CD8-positive, alpha-beta memory T cell (primary cell): ENCODE data around the gene FAM83D. TPM values are rescaled to one million over a fixed set of nuclear protein-coding genes. Genes with fewer than 3 reads are reported as not detected.

Experiments used
- CTCF ChIA-PET: fragments of 350-600 bp; sonication (Branson Sonifier 250); formaldehyde crosslinking; loops from one replicate; lab custom pipeline; 2021; ENCODE audit warnings: antibody characterized with exemption; lab: Charles Lee
- POLR2A ChIA-PET: fragments of 350-600 bp; sonication (Branson Sonifier 250); formaldehyde crosslinking; loops from one replicate; lab custom pipeline; 2021; ENCODE audit warnings: antibody characterized with exemption; lab: Charles Lee
- DNase-seq, 5 donors: peaks; one replicate each; pipeline versions ENCODE4 v3.0.0 to v3.0.0-alpha.2; 2020 to 2022; ENCODE audit warnings: mixed read lengths in 1 of 5
- H3K27ac ChIP-seq: one replicate; pipeline ENCODE4 v1.7.0; 2013; ENCODE audit warnings: low read depth, mild to moderate bottlenecking, low read length, moderate library complexity
- H3K27me3 ChIP-seq: 2 replicates; pipeline ENCODE4 v1.7.0; 2013; ENCODE audit warnings: low read length, mild to moderate bottlenecking; ENCODE audit not compliant: insufficient read depth, poor library complexity, severe bottlenecking
- H3K36me3 ChIP-seq: 2 replicates; pipeline ENCODE4 v1.7.0; 2013; ENCODE audit warnings: mild to moderate bottlenecking, low read length, moderate library complexity; ENCODE audit not compliant: insufficient read depth
- H3K4me1 ChIP-seq: 2 replicates; pipeline ENCODE4 v1.7.0; 2013; ENCODE audit warnings: mild to moderate bottlenecking, low read length, moderate library complexity; ENCODE audit not compliant: insufficient read depth
- H3K4me3 ChIP-seq: 2 replicates; pipeline ENCODE4 v1.7.0; 2013; ENCODE audit warnings: mild to moderate bottlenecking, low read length
- H3K9me3 ChIP-seq: 2 replicates; pipeline ENCODE4 v1.7.0; 2013; ENCODE audit warnings: mild to moderate bottlenecking, low read length
- H3K27ac Mint-ChIP-seq, 8 donors: one replicate each; pipeline ENCODE4 v1.8.0; 2020 to 2021; ENCODE audit warnings: mixed read lengths in 8 of 8, mild to moderate bottlenecking in 6 of 8, inconsistent platforms in 3 of 8, moderate library complexity in 3 of 8
- H3K27me3 Mint-ChIP-seq, 2 donors: one replicate each; pipeline ENCODE4 v1.8.0; 2020 to 2021; ENCODE audit warnings: mixed read lengths in 2 of 2, mild to moderate bottlenecking in 1 of 2, moderate library complexity in 1 of 2
- H3K36me3 Mint-ChIP-seq, 3 donors: one replicate each; pipeline ENCODE4 v1.8.0; 2020 to 2021; ENCODE audit warnings: mixed read lengths in 3 of 3, inconsistent platforms in 1 of 3, mild to moderate bottlenecking in 1 of 3
- H3K4me1 Mint-ChIP-seq, 3 donors: one replicate each; pipeline ENCODE4 v1.8.0; 2020 to 2021; ENCODE audit warnings: mixed read lengths in 3 of 3, inconsistent platforms in 1 of 3, mild to moderate bottlenecking in 1 of 3
- H3K4me3 Mint-ChIP-seq, 7 donors: one replicate each; pipeline ENCODE4 v1.8.0; 2020 to 2021; ENCODE audit warnings: mixed read lengths in 7 of 7, mild to moderate bottlenecking in 6 of 7, moderate library complexity in 4 of 7, inconsistent platforms in 2 of 7
- H3K9me3 Mint-ChIP-seq, 5 donors: one replicate each; pipeline ENCODE4 v1.8.0; 2020 to 2022; ENCODE audit warnings: mixed read lengths in 5 of 5, mild to moderate bottlenecking in 3 of 5, moderate library complexity in 2 of 5, inconsistent platforms in 1 of 5
- polyA plus RNA-seq: library from polyadenylated mRNA; unstranded; fragments of 300-500 nt; fragmentation: Illumina TruSeq; gene quantifications from one replicate; pipeline ENCODE4 v1.2.3, GENCODE V29; 2021
- total RNA-seq, 2 experiments: library from RNA; stranded (reverse); gene quantifications; one replicate each; pipeline ENCODE4 v1.2.3, GENCODE V29; 2021

FAM83D gene
- total and polyA plus RNA-seq, 3 experiments from 2014 or later, result 2.3 to 13.2 (median 11.9) TPM

DNA sequence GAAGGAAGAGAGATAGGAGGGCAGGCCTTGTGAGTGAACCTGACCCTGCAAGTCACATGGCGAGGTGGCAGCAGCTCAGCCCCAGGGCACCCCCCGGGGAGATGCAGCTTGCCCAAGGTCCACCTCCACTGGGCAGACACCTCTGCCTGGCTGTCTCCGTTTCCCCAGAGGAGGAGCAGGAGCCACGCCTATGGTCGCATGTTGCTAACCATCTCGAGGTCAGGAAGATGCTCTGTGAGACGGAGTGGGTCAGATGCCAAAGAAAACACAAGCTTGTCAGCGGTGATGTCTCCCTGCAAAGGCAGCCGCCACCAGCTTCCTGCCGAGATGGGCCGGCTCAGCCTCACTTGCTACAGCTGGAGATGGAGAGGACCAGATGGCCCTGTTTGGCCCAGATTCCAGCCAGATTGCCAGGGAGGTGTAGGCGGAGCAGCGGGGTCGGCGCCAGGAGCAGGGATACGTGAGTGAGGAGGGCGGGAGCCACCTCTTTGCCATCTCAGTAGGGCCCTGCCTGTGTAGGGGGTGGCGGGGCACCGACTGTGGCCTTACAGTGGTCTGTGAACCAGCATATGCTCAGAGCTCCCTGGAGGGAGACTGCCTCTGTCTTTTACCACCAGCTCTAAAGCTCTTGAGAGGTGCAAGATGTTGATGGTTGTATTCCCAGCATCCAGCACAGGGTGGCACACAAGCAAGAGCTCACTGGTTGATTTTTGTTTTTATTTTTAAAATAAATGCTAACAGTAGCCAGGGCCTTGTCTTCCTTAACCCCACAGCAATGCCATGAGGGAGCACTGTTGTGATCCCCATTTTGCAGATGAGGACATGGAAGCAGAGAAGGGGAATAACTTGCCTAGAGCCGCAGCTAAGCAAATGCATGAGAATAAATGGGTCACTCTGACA, 42.9 kb upstream of the FAM83D start:
- Mint-ChIP-seq H3K9me3 (no peaks in the 10 kb centered on the region), H3K27ac (peak overlapping the region; percentile 87 to 99 (median 95)), H3K4me3 (peak overlapping the region in 5 of 7 donors; percentile 52 to 84 (median 71)), H3K36me3 (peaks cover 0 to 55% (median 8%) of the 10 kb centered on the region in 3 donors), H3K4me1 (peaks cover 61 to 88% (median 70%) of the 10 kb centered on the region in 3 donors), H3K27me3 (peaks cover 0 to 2% of the 10 kb centered on the region in 2 donors)
- H3K36me3 ChIP-seq, result no peaks in the 10 kb centered on the region
- ChIA-PET POLR2A (interaction anchor here (1.3 to 3.1 kb wide), 4 partner anchors 8 to 78 kb away, joined by 4 to 18 read pairs (median 9); partner anchors contain the start of gene PPP1R16B), CTCF (interaction anchor here (0.6 to 6.5 kb wide), 14 partner anchors 10 to 95 kb away, joined by 3 to 51 read pairs (median 3); partner anchors contain the start of gene PPP1R16B)
- H3K4me1 ChIP-seq, result peaks cover 23% of the 10 kb centered on the region
- H3K27me3 ChIP-seq, result no peaks in the 10 kb centered on the region
- no peaks in the 10 kb centered on the region for H3K9me3 ChIP-seq
- no peak overlapping the region for H3K4me3 ChIP-seq
- DNase-seq, result peak in 1 of 5 donors; percentile 57
- peak overlapping the region; percentile 18 for H3K27ac ChIP-seq

GRCh38 chr20:38883981-38884733, 42.1 kb upstream of the FAM83D start:
- H3K27ac Mint-ChIP-seq, result peak overlapping the region in 7 of 8 donors; percentile 17 to 99 (median 45)
- peaks cover 0 to 2% of the 10 kb centered on the region in 2 donors for H3K27me3 Mint-ChIP-seq
- POLR2A ChIA-PET, result interaction anchor here (1.3 to 3.1 kb wide), 4 partner anchors 9 to 79 kb away, joined by 4 to 18 read pairs (median 9); partner anchors contain the start of gene PPP1R16B
- Histone ChIP-seq H3K36me3 (no peaks in the 10 kb centered on the region), H3K9me3 (no peaks in the 10 kb centered on the region), H3K4me1 (peaks cover 19% of the 10 kb centered on the region), H3K4me3 (no peak overlapping the region), H3K27ac (no peak overlapping the region), H3K27me3 (no peaks in the 10 kb centered on the region)
- peaks cover 54 to 86% (median 67%) of the 10 kb centered on the region in 3 donors for H3K4me1 Mint-ChIP-seq
- peaks cover 0 to 53% (median 5%) of the 10 kb centered on the region in 3 donors for H3K36me3 Mint-ChIP-seq
- H3K9me3 Mint-ChIP-seq, result no peaks in the 10 kb centered on the region
- CTCF ChIA-PET, result interaction anchor here (0.6 to 6.5 kb wide), 8 partner anchors 9 to 94 kb away, joined by 3 to 51 read pairs (median 6); partner anchors contain the start of gene PPP1R16B
- H3K4me3 Mint-ChIP-seq, result peak overlapping the region in 1 of 7 donors; percentile 76
- DNase-seq, result peak in 1 of 5 donors; percentile 26

- Mint-ChIP-seq H3K27me3 (peaks cover 0 to 2% of the 10 kb centered on the region in 2 donors), H3K9me3 (no peaks in the 10 kb centered on the region), H3K4me3 (no peak overlapping the region), H3K36me3 (peaks cover 0 to 56% (median 2%) of the 10 kb centered on the region in 3 donors), H3K27ac (peak overlapping the region in 2 of 8 donors; percentile 13 to 69), H3K4me1 (peaks cover 49 to 86% (median 58%) of the 10 kb centered on the region in 3 donors)
- no peak overlapping the region for H3K27ac ChIP-seq
- H3K27me3 ChIP-seq, result no peaks in the 10 kb centered on the region
- H3K4me3 ChIP-seq, result no peak overlapping the region
- DNase-seq, result peak in 1 of 5 donors; percentile 30
- ChIA-PET CTCF (interaction anchor here (1.0 to 3.1 kb wide), 3 partner anchors 12 to 94 kb away, joined by 3 to 10 read pairs (median 4); no protein-coding TSS in a partner anchor), POLR2A (interaction anchor here (1.7 kb wide), 1 partner anchor 79 kb away, joined by 4 read pairs; no protein-coding TSS in a partner anchor)
- H3K9me3 ChIP-seq, result no peaks in the 10 kb centered on the region
- peaks cover 19% of the 10 kb centered on the region for H3K4me1 ChIP-seq
- no peaks in the 10 kb centered on the region for H3K36me3 ChIP-seq
Observed at GRCh38 chr20:38885357-38885756, 40.9 kb upstream of the FAM83D start.

GRCh38 chr20:38888059-38888831, 38.0 kb upstream of the FAM83D start:
- Histone ChIP-seq H3K36me3 (no peaks in the 10 kb centered on the region), H3K4me3 (no peak overlapping the region), H3K9me3 (no peaks in the 10 kb centered on the region), H3K4me1 (peaks cover 13% of the 10 kb centered on the region), H3K27ac (no peak overlapping the region), H3K27me3 (no peaks in the 10 kb centered on the region)
- Mint-ChIP-seq H3K9me3 (no peaks in the 10 kb centered on the region), H3K4me3 (no peak overlapping the region), H3K36me3 (peaks cover 0 to 56% (median 0%) of the 10 kb centered on the region in 3 donors), H3K27me3 (no peaks in the 10 kb centered on the region), H3K4me1 (peaks cover 35 to 82% (median 42%) of the 10 kb centered on the region in 3 donors), H3K27ac (peak overlapping the region in 7 of 8 donors; percentile 6 to 75 (median 46))
- POLR2A ChIA-PET, result no interaction called here
- CTCF ChIA-PET, result interaction anchor here (1.1 to 3.1 kb wide), 7 partner anchors 9 to 98 kb away, joined by 3 to 10 read pairs (median 4); partner anchors contain the start of gene PPP1R16B
- no peak for DNase-seq

- no peak overlapping the region for H3K4me3 Mint-ChIP-seq
- no peaks in the 10 kb centered on the region for H3K36me3 ChIP-seq
- peak overlapping the region in 7 of 8 donors; percentile 21 to 96 (median 58) for H3K27ac Mint-ChIP-seq
- peak in 1 of 5 donors; percentile 25 for DNase-seq
- H3K36me3 Mint-ChIP-seq, result peaks cover 0 to 55% (median 0%) of the 10 kb centered on the region in 3 donors
- H3K27me3 ChIP-seq, result no peaks in the 10 kb centered on the region
- no peaks in the 10 kb centered on the region for H3K9me3 Mint-ChIP-seq
- ChIA-PET POLR2A (interaction anchor here (0.7 kb wide), 1 partner anchor 68 kb away, joined by 3 read pairs; no protein-coding TSS in a partner anchor), CTCF (interaction anchor here (1.6 kb wide), 1 partner anchor 84 kb away, joined by 5 read pairs; the partner anchor contains the start of gene PPP1R16B)
- H3K27ac ChIP-seq, result no peak overlapping the region
- no peaks in the 10 kb centered on the region for H3K27me3 Mint-ChIP-seq
- H3K9me3 ChIP-seq, result no peaks in the 10 kb centered on the region
- H3K4me3 ChIP-seq, result no peak overlapping the region
- peaks cover 36 to 82% (median 42%) of the 10 kb centered on the region in 3 donors for H3K4me1 Mint-ChIP-seq
- H3K4me1 ChIP-seq, result peaks cover 14% of the 10 kb centered on the region
Observed at GRCh38 chr20:38889050-38889449, 37.2 kb upstream of the FAM83D start.

DNA sequence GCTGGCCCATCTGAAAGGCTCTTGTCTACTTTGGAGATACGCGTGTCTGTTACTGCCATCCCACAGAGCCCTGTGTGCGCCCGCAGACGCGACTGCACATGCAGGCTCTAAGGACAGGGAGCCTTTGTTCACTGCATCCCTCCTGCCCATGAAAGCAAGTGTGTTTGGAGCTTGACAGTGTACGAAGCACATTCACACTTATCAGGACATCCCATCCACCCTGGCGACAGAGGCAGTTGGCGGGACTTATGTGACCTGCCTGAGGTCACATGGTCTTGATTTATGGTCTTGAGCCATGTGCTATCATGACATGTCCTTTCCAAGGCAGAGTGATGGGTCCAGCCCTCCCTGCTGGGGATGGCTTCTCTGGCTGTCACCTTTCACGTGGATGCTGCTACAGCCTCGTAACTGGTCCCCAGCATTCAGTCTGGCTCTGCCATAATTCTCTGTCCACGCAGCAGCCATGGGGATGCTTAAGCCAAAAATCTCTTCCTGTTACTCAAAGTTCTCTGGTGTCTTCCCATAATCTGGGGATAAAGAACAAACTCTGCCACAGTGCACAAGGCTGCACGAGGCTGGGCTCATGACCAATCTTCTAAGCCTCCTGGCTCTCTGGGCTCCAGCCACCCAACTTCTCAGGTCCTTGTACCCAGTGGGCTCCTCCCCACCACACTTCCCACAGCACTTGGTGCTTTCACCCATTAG, 36.3 kb upstream of the FAM83D start:
- no peak overlapping the region for H3K4me3 ChIP-seq
- no peak for DNase-seq
- no peaks in the 10 kb centered on the region for H3K27me3 ChIP-seq
- no peaks in the 10 kb centered on the region for H3K9me3 Mint-ChIP-seq
- H3K36me3 ChIP-seq, result no peaks in the 10 kb centered on the region
- peaks cover 39 to 84% (median 46%) of the 10 kb centered on the region in 3 donors for H3K4me1 Mint-ChIP-seq
- ChIA-PET CTCF (interaction anchor here (5.1 to 5.9 kb wide), 2 partner anchors 9 to 30 kb away, joined by 38 to 51 read pairs; no protein-coding TSS in a partner anchor), POLR2A (no interaction called here)
- H3K9me3 ChIP-seq, result no peaks in the 10 kb centered on the region
- H3K4me1 ChIP-seq, result peaks cover 14% of the 10 kb centered on the region
- no peak overlapping the region for H3K27ac ChIP-seq
- peak overlapping the region; percentile 63 to 88 (median 76) for H3K27ac Mint-ChIP-seq
- H3K36me3 Mint-ChIP-seq, result peaks cover 0 to 57% (median 0%) of the 10 kb centered on the region in 3 donors
- H3K27me3 Mint-ChIP-seq, result no peaks in the 10 kb centered on the region
- H3K4me3 Mint-ChIP-seq, result no peak overlapping the region
